GM21825 (cell line): ENCODE data around the gene RBM20.
"Not testable (repeated sequence)": the region's sequence is repeated elsewhere in the genome, so short reads cannot be mapped to it uniquely, and the experiment has no call there.

Source experiments
- ATAC-seq: cut with Tn5 transposase; IDR thresholded peaks from one replicate; pipeline ENCODE4 v1.9.1; 2021; ENCODE audit warnings: mild to moderate bottlenecking, moderate library complexity; ENCODE audit not compliant: unreplicated experiment

RBM20 gene

DNA sequence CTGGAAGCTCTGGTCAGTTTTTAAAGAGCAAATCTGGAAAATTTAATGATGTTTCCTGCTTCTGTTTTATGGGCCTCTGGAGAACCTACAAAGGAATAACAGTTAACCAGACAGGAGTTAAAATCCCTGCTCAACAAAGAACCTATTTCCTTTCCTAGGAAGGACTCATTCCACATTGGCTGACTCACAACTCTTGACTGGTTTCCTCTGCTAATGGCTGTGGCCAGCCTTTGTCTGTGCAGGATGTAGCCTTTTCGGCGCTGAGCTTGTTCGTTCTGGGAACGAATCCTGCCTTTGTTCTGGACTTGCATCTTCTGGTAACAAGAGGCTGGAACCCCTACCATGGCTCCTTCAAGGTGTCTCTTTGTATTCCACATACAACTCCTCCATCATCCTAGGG is 114.8 kb downstream of the RBM20 start:
- no peak for ATAC-seq

DNA sequence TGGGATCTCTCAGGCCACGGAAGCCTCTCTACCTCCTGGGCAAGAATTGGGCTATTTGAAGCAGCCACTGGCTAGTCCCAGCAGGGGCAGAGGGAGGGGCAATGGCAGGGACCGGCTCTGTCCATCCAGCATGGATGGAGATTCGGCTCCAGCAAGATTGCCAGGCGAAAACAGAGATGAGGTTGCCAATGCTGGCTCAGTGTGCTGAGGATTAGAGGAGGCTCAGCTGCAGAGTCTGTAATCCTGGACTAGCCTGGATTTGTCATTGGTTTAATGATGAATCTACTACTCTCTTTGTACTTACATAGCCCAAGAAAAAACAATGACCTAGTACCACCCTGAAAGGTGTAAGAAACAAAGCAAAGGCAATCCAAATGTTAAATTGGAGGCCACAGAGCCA is 115.4 kb downstream of the RBM20 start:
- ATAC-seq: no peak

DNA sequence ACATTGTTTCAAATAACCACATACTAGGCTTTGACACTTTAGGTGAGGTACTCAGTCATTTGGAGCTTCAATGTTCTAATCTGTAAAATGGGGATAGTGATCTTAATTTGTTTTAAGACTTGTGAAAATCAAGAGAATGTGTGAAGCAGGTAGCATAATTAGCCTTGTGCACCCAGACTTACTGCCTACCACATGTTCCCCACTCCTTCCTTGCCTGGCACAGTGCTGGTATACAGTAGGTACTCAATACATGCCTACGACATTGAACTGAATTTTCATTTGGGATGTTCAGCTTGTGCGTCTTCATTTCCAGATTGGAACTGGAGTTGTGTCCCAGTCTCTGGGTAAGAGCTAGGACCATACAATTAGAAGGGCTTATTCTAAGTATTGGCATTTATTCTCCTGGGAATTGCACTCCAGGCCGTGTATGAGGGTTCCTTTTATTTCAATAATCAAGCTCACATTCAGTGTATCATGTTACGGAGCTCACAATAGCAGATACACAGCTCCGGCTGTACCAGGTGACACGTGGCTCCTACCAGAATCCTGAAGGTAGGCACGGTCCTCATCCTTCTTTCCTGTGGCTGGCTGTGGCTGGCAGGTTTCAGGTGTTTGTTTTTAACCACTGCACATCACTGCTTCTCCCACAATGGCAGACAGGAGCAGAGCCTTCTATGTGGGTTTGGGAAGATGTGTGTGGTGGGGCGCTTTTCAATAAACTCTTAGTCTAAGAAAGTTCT is 118.1 kb downstream of the RBM20 start:
- ATAC-seq: no peak

DNA sequence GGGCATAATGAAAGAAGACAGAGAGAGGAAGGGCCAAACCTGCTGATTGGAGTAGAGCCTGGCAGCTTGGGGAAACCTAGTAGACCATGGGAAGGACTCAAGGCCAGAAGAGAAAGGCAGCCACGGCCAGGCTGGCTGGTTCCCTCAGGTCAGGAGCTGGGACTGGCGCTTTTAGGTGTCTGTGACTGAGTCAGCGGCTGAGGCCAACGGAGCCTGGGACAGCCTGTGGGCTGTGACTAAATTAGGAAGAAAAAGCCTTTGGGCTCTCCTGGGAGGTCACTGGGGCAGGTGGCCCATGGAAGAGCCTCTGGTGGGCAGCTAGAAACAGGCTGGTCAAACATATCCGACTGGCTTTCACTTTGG is 118.7 kb downstream of the RBM20 start:
- ATAC-seq: no peak

DNA sequence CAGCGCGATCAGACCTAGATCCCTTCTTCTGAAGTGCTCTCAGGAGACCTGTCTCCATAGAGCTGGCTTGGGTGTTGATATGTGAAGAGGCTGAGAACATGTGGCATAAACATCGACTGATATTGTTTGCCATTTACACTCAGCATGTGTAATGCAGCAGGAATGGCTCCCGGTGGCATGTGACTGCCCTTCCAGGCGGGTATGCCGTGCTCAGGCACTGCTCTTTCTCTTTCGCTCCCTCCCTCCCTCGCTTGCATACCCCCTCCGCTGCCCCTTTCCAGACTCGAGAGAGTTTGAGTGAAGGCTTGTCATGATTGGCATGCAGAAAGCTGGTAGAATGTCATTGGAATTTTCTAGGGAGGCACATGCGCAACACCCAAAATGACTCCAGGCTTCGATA is 120.2 kb downstream of the RBM20 start:
- no peak for ATAC-seq

DNA sequence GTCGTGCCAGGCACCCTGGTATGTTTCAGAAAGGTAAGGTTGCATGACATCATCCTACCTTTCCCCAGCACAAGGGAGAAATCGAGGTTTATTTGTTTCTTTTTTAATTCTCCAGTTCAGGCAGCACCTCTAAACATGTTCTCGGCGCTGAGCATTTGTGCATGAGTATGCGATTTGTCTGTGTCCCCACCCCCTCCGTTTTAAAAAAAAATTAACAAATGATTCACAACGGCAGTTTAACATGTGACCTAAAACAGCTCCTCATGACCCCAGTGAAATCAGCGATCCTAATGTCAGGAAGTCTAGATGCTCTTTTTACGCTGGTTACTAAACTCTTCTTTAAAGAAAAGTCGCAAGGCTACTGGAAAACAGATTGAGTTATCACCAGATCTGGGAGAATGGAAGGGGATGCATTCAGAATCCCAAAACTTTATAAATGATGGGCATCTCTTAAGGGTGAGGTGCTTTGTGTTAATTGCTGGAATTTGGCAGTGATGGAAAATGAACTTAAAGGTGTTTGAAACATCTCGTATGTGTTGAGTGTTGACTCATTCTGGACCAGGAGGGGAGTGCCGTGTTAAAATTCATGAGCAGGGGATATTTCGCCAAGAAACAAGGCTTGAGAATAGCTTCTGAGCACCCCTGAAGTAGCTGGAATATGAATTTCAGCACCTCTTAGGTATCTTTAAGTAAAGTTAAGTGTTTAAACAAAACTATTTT is 120.8 kb downstream of the RBM20 start:
- no peak for ATAC-seq

DNA sequence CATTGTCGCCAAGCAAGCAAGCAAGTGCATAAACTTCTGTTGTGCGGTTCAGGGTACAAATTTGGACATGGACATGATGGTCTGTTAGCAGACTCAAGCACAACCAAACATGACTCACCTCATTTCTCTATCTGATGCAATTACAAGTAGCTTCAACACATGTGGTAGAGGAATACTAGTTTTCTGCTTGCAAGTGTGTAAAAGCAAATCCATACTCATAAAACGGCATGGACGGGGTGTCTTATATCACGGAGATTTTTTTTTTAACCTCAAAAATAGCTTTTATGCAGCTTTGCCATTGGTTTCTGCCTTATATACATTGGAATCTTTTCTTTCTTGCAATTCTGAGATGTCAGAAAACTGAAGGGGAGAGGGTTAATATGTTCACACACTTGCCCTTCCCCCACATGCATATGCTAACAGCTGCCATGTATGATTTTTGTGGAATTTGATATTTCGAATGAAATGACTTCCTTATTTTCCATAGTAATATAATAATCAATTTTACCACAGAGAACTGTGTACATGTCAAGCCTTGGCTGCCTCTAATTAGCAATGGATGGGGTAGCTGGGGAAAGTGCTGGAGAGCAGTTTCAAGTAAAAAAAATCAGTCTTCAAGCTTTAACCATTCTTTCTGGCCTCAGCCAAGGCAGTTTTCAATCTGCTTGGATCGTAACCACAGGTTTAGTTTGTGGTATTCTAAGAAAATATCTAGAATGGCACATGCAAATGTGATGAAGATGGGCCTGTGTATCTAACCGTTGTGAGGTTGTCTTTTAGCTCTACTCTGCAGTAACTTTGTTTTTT is 121.6 kb downstream of the RBM20 start:
- ATAC-seq: no peak

DNA sequence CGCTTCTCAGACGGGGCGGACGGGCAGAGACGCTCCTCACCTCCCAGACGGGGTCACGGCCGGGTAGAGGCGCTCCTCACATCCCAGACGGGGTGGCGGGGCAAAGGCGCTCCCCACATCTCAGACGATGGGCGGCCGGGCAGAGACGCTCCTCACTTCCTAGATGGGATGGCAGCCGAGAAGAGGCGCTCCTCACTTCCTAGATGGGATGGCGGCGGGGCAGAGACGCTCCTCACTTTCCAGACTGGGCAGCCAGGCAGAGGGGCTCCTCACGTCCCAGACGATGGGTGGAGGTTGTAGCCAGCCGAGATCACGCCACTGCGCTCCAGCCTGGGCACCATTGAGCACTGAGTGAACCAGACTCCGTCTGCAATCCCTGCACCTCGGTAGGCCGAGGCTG is 123.5 kb downstream of the RBM20 start:
- not testable (repeated sequence) for ATAC-seq

DNA sequence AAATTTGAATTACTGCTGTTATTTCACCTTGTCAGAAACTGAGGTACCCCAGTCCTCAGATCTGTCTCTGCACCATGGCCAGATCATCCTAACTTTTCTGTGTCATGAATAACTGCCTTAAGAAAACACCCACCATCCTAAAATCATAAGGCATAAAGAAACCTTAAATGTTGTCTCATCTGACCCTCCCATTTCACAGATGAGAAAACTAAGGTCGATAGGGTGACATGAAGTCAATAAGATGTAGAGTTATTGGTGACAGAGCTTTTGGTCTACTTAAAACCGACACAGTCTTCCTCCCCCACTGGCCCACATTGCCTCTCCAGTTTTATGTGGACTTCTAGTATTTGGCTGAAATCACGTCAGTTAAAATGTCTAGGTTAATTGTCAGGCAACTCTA is 126.1 kb downstream of the RBM20 start:
- no peak for ATAC-seq

DNA sequence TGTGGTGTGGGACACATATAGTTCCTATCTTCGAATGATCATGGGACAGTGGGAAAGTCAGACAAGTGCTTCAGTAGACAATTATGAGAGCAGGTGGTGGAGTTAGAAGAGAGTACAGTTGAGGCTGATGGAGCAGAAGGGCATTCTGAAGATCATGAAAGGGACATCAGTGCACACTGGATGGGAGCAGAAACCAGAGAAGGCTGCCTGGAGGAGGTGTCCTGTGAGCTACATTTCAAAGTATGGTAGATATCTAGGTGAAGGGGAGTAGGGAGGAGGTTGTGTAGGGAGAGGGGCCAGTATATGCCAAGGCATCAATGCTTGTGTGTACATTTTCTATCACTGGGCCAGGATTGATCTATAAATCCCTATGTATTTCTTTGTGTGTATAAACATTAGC is 127.3 kb downstream of the RBM20 start:
- no peak for ATAC-seq

DNA sequence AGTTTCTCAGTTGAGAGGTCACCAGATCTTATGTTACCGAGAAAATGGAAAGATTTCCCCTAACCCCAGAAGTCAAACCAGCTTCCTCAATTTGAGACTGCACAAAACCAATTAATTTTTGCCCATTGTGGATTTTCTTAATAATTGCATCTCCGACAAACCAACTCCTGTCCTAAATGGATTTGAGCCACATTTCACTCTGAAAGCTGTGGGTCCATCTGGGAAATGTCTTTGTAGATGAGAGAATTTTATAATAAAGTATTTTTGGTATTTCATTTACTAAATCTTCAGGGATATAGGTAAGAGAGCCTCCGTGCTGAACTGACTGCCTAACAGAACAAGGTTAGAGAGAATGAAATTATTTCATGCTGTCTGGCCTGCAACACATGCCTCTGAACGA is 127.9 kb downstream of the RBM20 start:
- no peak for ATAC-seq

DNA sequence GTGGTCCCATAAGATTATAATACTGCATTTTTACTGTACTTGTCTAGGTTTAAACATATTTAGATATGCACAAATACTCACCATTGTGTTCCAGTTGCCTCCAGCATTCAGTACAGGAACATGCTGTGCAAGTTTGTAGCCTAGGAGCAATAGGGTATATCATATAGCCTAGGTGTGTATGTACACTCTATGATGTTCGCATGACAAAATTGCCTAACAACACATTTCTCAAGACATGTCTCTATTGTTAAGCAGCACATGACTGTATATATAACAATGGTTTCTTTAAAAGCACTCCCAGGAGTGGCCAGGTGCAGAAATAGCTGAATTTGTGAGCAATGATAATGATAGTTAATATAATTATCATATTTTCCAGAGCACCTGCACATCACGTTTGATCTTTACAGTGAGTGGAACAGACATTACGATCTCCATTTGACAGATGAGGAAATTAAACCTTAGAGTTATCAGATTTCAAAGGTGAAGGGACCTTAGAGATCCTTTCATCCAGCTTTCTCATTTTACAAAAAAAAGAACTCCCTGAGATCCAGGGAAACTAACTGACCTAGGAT is 128.4 kb downstream of the RBM20 start:
- no peak for ATAC-seq

DNA sequence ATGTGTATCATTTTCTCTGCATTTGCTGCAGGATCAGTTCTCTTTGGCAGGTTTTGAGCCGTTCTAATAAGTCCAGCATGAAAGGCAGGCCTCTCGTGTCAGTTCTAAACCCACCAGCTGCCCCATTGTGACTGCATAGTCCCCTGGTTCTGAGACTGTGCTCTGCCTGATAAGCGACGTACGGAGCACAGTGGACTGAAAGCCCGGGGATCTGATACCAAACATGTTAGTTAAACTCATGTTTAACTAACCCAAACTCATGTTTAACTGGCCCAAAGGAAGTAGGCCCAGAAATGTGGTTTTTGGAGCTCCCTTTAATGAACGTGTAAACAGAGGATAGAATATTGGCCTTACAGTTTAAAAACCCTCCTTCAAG is 129.5 kb downstream of the RBM20 start:
- no peak for ATAC-seq

DNA sequence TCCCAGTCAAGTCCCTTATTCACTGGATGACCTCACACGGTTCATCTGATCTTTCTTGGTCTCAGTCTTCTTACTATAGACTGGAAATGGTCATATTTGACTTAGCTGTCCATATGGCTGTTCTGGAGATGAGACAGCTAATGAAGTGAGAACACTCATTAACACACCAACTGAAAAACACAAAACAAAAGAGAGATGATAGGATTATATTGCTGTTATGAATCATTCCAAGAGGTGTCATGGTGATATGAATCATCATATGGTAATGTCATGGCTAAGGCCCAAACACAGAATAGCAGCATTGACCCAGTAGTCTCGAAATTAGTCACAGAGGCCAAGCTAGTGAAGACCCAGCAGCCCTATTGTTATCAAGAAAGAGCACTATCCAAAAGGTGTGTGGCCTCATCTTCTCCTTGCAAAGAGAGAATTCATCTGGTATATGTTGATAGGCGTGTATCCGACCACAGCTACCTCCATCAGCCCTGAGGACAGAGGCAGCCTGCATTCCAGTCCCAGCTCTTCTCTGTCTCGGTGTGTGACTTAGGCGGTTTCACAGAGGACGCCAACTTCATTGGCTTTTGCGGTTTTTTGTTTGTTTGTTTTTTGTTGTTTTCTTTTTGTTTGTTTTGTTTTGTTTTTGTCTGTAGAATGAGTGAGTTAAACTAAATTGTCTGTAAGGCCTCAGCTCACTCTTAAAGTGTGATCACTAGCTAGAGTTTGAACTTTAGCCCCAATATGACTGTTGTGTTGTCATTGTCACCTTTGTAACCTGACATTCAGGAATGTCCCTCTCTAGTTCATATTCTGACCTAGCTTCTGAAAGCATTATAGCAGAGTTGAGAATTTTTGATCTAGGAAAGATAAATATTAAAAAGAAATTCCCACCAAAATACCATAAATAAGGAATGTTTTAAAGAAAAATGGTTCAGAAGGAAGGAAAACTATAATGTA is 130.2 kb downstream of the RBM20 start:
- ATAC-seq: peak; percentile 98

DNA sequence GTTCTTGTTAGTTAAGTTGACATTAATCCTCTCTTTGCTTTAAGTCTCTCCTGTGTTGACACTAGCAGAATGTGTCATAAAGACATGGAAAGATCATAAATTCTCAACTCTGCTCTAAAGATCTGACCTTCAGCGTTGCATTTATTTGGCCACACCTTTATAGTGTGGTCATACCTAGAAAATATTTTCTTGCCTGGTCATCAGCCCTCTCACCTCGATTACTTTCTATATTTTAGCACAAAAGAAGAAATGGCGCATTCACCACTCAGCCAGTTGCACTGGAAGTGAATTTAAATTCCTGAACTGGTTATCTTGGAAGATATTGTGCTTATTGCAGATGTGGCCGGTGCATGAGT is 130.9 kb downstream of the RBM20 start:
- no peak for ATAC-seq

DNA sequence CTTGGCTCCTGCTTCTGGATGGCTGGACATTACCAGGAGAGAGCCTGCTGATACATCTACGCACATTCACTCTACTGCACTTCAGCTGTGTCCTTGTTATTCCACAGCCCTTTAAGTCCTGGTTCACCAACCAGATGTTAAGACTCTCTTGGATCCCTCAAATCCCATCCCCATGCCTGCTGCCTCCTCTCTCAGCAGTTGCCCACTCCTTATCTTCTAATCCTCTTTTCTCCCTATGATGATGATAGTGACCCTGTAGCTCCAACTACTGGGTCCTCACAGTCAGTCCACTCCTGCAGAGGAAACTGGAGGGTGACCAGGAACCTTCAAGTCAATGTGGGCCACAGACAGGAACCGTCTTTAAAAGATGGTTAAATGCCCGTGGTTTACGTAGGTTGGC is 131.3 kb downstream of the RBM20 start:
- no peak for ATAC-seq

DNA sequence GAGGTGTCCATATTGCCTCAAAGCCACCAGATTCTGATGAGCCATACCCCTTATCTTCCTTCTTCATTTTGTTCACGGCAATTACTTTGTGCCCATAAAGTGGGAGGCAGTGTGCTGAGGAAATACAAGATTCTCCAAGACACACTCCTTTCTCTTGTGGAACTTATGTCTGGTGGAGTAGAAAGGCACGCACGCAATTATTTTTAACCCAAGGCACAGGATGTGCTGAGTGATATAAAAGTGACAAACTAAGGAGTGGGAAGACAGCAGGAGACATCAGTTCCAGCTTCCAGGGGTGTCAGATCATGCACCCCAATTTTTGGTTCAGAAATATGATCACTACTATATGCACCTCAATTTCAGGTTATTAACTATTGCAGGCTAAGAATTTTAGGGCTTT is 132.9 kb downstream of the RBM20 start:
- ATAC-seq: no peak

DNA sequence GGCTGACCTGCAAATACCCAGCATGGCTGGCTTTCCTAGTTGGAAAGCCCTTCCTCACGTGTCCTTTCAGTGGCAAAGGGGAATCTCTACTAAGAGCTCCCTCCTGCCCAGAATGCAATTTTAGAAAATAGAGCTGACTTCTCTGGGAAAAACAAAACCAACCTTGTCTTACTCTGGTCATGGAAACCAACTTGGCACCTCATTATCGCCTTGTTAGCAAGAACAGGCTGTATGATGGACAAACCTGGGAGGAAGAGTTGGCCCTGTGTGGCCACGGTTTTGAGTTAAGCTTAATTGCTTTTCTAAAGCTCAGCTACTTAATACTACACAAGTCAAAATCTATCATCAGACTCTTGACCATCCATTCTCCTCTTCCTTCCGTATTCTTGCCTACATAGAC is 133.5 kb downstream of the RBM20 start:
- no peak for ATAC-seq

DNA sequence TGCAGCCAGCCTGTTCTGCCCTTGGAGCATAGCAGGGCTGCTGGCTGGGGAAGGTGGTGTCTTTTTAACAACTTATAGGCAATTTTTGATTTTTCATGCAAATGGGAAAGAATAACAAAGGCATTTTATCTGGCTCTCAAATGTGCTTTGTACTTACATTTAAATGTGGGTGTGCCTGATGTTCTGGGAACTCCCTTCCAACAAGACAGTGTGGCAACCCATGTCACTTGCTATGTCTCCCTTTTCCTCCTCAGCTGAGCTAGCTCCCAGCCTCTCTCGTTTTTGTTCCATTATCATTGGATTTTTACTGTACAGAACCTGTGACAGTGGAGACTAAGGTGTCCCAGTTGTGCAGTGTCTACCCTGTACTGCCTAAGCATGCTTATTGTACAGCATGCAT is 134.1 kb downstream of the RBM20 start:
- no peak for ATAC-seq

DNA sequence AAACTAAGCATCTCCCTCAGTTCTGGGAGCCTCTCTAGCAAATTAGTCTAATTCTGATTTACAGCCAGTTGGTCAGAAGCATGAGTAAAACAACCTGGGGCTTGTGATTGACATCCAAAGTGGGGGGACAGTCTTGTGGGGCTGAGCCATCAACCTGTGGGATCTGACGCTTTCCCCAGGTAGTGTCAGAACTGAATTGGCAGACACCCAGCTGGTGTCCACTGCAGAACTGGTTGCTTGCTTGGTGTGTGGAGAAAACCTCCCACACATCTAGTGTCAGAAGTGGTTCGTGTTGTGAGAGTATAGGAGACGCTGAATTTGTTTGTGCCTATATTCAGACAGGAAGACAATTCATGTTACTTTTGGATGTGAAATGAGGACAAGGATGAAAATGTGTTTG is 135.4 kb downstream of the RBM20 start:
- no peak for ATAC-seq

DNA sequence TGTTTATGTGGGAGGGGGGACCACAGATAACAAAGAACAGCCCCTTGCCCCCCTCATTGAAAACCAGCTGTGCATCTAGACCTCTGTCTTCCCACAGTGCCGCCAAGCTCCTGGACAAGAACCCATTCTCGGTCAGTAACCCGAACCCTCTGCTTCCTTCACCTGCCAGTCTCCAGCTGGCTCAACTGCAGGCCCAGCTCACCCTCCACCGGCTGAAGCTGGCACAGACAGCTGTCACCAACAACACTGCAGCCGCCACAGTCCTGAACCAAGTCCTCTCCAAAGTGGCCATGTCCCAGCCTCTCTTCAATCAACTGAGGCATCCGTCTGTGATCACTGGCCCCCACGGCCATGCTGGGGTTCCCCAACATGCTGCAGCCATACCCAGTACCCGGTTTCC is 136.6 kb downstream of the RBM20 start:
- no peak for ATAC-seq
